ENCODE measurements around the gene ATG14. TPM values are rescaled to one million over a fixed set of nuclear protein-coding genes. Genes with fewer than 3 reads are reported as not detected.

The ATG14 gene
- total and polyA plus RNA-seq, 2 of the 13 experiments (the other 11 are each of a cell fraction or from before 2014, with no cell fraction given): 7.2 to 9.1 TPM

DNA sequence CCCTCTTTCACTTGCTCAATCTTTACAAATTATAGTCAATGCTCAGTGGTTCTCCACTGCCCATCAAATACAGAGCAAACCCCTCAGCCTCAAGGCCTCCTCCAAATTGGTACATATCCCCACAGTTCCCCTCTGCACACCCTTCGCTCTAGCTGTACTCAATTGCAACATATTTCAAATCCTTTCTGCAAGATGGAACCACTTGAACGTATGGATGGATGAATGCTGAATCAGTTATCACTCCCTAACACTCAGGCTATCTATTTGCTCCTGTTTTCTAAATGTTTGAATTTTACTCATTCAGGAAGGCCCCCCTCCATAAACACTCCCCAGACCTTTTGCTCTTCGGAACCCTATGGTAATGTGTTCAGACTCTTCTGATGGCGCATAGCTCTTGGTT is 24.5 kb downstream of the ATG14 start:
- no peaks in the 10 kb centered on the region for H3K79me2 ChIP-seq (ENCODE audit: insufficient read depth, low read length)
- H3K27ac ChIP-seq (ENCODE audit: extremely low read length, insufficient read depth, low read length): no peak overlapping the region

More for the DNA sequence above, 24.5 kb downstream of the ATG14 start:
- H3K36me3 ChIP-seq (replicated peaks in 1 of 2; ENCODE audit: control insufficient read depth in 1 of 2, insufficient read depth in 2 of 2, low read length in 2 of 2): peaks cover 8 to 58% of the 10 kb centered on the region in 2 experiments
- BruUV-seq (replicated peaks): no TSS peak
- no peak overlapping the region for H3K4me2 ChIP-seq (ENCODE audit: low read depth, low read length)
- in situ Hi-C loops (cut with HindIII; ENCODE audit: extremely low pct_ligation_motif_present, low pct_unique_long_range_greater_than_20kb): no loop called here
- no peak overlapping the region for H3K9ac ChIP-seq (ENCODE audit: insufficient read depth, low read depth, low read length)
- H3K4me1 ChIP-seq (ENCODE audit: insufficient read depth, low read length): no peaks in the 10 kb centered on the region
- TF ChIP-seq SP1 (IDR thresholded peaks at IDR 0.05): no peak
- TF ChIP-seq SP1 (CRISPR knock-in tag; IDR thresholded peaks at IDR 0.05): no peak
- TF ChIP-seq ZNF451 (CRISPR knock-in tag; IDR thresholded peaks at IDR 0.05): no peak
- no peak for TF ChIP-seq ZNF558 (CRISPR knock-in tag; IDR thresholded peaks at IDR 0.05; ENCODE audit: borderline replicate concordance)
- TF ChIP-seq ZC3H13 (CRISPR knock-in tag; IDR thresholded peaks at IDR 0.05): no peak
- TF ChIP-seq, protein P1, sequence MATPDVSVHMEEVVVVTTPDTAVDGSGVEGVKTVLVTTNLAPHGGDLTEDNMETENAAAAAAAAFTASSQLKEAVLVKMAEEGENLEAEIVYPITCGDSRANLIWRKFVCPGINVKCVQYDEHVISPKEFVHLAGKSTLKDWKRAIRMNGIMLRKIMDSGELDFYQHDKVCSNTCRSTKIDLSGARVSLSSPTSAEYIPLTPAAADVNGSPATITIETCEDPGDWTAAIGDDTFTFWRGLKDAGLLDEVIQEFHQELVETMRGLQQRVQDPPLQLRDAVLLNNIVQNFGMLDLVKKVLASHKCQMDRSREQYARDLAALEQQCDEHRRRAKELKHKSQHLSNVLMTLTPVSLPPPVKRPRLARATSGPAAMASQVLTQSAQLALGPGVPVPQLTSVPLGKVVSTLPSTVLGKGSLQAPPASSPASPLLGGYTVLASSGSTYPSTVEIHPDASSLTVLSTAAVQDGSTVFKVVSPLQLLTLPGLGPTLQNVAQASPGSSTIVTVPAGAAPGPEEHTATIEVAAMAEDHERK (CRISPR knock-in tag; IDR thresholded peaks at IDR 0.05; ENCODE audit: low read depth): no peak
- TF ChIP-seq, protein P2, sequence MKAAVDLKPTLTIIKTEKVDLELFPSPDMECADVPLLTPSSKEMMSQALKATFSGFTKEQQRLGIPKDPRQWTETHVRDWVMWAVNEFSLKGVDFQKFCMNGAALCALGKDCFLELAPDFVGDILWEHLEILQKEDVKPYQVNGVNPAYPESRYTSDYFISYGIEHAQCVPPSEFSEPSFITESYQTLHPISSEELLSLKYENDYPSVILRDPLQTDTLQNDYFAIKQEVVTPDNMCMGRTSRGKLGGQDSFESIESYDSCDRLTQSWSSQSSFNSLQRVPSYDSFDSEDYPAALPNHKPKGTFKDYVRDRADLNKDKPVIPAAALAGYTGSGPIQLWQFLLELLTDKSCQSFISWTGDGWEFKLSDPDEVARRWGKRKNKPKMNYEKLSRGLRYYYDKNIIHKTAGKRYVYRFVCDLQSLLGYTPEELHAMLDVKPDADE (CRISPR knock-in tag; IDR thresholded peaks at IDR 0.05): no peak
- TF ChIP-seq ATF7-NPFF (CRISPR knock-in tag; IDR thresholded peaks at IDR 0.05; ENCODE audit: low read depth): no peak
- no peak for TF ChIP-seq TEAD3 (CRISPR knock-in tag; optimal IDR thresholded peaks at IDR 0.05; ENCODE audit: borderline replicate concordance)
- TF ChIP-seq ARNT (IDR thresholded peaks at IDR 0.05): no peak
- TF ChIP-seq ZNF484 (CRISPR knock-in tag; IDR thresholded peaks at IDR 0.05; ENCODE audit: borderline replicate concordance, low read depth): no peak
- TF ChIP-seq ZNF3 (CRISPR knock-in tag; IDR thresholded peaks at IDR 0.05): no peak
- no peak for TF ChIP-seq MED8 (CRISPR knock-in tag; IDR thresholded peaks at IDR 0.05; ENCODE audit: insufficient replicate concordance)
- no peak for TF ChIP-seq SIN3A (IDR thresholded peaks at IDR 0.05; ENCODE audit: borderline replicate concordance, low read depth, low read length)
- TF ChIP-seq NR3C1 (CRISPR knock-in tag; IDR thresholded peaks at IDR 0.05): no peak
- no peak for DNase-seq (ENCODE audit: low spot score)
- no peak for ATAC-seq
- H3K4me3 ChIP-seq (replicated peaks in 1 of 3; ENCODE audit: insufficient read depth in 1 of 3, low read depth in 2 of 3, low read length in 3 of 3): no peak overlapping the region
- ChIA-PET CTCF (ENCODE audit: low intra/inter-chr PET ratio, low total read pairs) (no interaction called here), POLR2A (no interaction called here)
- no peaks in the 10 kb centered on the region for H3K27me3 ChIP-seq (ENCODE audit: control insufficient read depth in 1 of 2, insufficient read depth in 2 of 2, low read length in 2 of 2)
- no peaks in the 10 kb centered on the region for H4K20me1 ChIP-seq (ENCODE audit: insufficient read depth, low read length)
- no peak for FAIRE-seq
- H3K9me3 ChIP-seq (ENCODE audit: low read length): no peaks in the 10 kb centered on the region
- no peak overlapping the region for H2AFZ ChIP-seq (ENCODE audit: low read length)
- intact Hi-C loops (cut with micrococcal nuclease; ENCODE audit: unreplicated experiment): no loop called here
- WGBS (ENCODE audit: low lambda C conversion rate): 99% methylated on average over 4 of the region's 4 CpGs

Data from HepG2 (cell line).